Activated CD4-positive, alpha-beta T cell treated with anti-CD3 and anti-CD28 coated beads, Interleukin-2, amount 10 ng/mL, durations not matched to agents 24 days and 14 days (primary cell): ENCODE measurements around the gene MAPK8. TPM values are rescaled to one million over a fixed set of nuclear protein-coding genes. Genes with fewer than 3 reads are reported as not detected.

ENCODE experiments used
- DNase-seq: peaks from one replicate; pipeline ENCODE4 v3.0.0; 2022
- H3K27ac Mint-ChIP-seq: one replicate; pipeline ENCODE4 v1.8.0; 2022; ENCODE audit warnings: mild to moderate bottlenecking, mixed read lengths
- H3K27me3 Mint-ChIP-seq: one replicate; pipeline ENCODE4 v1.8.0; 2022; ENCODE audit warnings: mixed read lengths
- H3K36me3 Mint-ChIP-seq: one replicate; pipeline ENCODE4 v1.8.0; 2022; ENCODE audit warnings: low read depth, mild to moderate bottlenecking, mixed read lengths
- H3K4me1 Mint-ChIP-seq: one replicate; pipeline ENCODE4 v1.8.0; 2021; ENCODE audit warnings: mixed read lengths
- H3K4me3 Mint-ChIP-seq: one replicate; pipeline ENCODE4 v1.8.0; 2022; ENCODE audit warnings: mild to moderate bottlenecking, moderate library complexity, mixed read lengths
- H3K9me3 Mint-ChIP-seq: one replicate; pipeline ENCODE4 v1.8.0; 2021; ENCODE audit warnings: mixed read lengths
- intact Hi-C: fragments of 100-400 bp; cut with micrococcal nuclease; formaldehyde crosslinking; loops from one replicate; pipeline ENCODE4 v1.15.1; 2023
- total RNA-seq: library from RNA; stranded (reverse); gene quantifications from 2 replicates; pipeline ENCODE4 v1.2.3, GENCODE V29; 2022

The MAPK8 gene
- total RNA-seq, 1 donor from 2014 or later = 46.4 TPM

DNA sequence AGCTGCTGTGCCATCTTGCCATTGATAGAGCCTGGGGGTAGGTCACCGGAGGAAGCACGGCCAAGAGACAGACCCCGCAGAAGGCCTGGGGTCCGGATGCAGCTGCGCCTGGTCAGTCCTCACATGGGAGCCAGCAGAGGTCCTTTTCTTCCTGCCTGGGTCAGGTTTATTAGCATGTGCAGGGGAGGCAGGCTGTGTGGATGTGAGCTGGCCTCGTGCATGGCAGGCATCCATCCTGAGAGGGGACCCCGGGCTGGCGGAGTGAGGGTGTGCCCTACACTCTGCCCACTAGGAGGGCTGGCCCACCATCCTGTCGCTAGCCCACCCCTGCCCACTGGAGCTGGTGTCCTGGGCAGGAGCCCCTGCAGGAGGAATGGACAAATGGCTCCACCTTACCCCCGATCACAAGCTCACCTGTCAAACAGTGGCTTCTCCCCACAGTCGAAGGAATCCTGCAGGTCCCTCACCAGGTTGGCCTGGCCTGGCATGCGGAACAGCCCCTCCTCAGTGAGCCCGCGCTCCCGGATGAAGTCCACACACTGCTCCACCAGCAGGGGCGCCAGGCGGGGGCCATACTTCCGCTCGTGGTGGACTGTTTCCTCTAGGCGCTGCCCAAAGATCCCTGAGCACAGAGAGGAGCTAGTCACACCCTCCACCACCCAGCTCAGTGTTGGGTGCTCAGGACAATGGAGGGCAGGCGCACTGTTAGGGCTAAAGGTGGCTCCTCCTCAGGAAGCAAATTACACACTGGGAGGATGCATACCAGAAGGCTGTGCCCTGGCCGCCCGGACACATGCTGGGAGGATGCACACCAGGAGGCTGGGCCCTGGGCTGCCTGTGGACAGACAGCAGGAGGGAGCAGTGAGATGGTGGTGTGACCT lies 153.0 kb downstream of the MAPK8 start:
- no peaks in the 10 kb centered on the region for H3K36me3 Mint-ChIP-seq
- H3K4me1 Mint-ChIP-seq = no peaks in the 10 kb centered on the region
- H3K9me3 Mint-ChIP-seq = no peaks in the 10 kb centered on the region
- no peak overlapping the region for H3K4me3 Mint-ChIP-seq
- no peak for DNase-seq
- intact Hi-C loops = no loop called here
- peaks cover 1% of the 10 kb centered on the region for H3K27me3 Mint-ChIP-seq
- H3K27ac Mint-ChIP-seq = no peak overlapping the region

DNA sequence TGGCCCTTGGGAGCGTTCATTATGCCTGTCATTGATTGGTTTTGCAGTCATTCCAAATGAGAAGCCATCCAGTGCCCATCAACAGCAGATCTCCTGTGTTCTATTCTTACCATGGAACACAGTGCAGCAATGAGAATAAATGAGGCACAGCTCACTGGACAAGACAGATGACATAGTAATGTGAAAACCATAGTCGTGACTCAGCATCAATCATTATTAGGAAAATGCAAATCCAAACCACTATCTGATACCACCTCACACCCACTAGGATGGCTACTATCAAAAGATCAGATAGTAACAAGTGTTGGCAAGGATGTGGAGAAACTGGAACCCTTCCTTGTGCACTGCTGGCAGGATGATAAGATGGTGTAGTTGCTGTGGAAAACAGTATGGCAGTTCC lies 153.7 kb downstream of the MAPK8 start:
- H3K36me3 Mint-ChIP-seq = no peaks in the 10 kb centered on the region
- no peak overlapping the region for H3K4me3 Mint-ChIP-seq
- DNase-seq = no peak
- intact Hi-C loops = no loop called here
- no peaks in the 10 kb centered on the region for H3K9me3 Mint-ChIP-seq
- H3K27ac Mint-ChIP-seq = no peak overlapping the region
- no peaks in the 10 kb centered on the region for H3K4me1 Mint-ChIP-seq
- peaks cover 1% of the 10 kb centered on the region for H3K27me3 Mint-ChIP-seq

DNA sequence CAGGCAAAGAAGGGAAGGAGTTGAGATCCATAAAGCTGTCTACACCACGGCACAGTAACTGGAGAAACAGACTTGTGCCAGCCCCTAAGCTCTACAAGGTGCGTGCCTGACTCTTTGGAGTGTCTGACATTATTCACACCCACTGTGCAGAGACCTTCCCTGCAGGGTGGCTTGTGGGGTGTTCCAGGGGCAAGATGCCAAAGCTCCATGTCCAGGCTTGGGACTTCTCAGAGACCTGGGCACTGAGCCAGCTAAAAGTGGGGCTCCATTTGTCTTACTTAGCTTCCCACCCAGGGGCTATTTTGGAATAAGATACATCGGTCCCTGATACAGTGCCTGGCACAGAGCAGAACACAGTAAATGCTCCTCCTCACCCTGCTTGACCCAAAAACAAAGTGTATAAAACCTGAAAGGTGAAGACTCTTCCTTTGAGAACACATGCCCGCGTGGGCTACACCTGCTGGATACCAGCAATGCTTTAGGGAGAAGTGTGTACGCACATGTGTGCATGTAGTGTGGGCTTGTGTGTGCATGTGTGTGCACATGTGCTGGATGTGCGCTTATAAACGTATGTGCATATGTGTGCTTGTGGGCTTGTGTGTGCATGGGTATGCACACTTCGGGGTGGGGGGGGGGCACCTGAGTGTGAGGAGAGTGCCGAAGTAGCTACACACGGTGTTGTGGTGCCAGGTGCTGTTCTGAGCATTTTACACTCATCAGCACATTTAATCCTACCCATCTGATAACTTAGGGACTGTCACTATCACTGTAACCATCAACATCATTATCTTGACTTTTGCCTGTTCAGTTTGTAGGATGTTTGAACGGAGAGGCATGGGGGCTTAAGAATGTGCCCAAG lies 155.4 kb downstream of the MAPK8 start:
- Mint-ChIP-seq H3K9me3 (no peaks in the 10 kb centered on the region), H3K4me1 (no peaks in the 10 kb centered on the region), H3K27me3 (peaks cover 1% of the 10 kb centered on the region), H3K4me3 (no peak overlapping the region), H3K27ac (no peak overlapping the region), H3K36me3 (no peaks in the 10 kb centered on the region)
- intact Hi-C loops = no loop called here
- no peak for DNase-seq

DNA sequence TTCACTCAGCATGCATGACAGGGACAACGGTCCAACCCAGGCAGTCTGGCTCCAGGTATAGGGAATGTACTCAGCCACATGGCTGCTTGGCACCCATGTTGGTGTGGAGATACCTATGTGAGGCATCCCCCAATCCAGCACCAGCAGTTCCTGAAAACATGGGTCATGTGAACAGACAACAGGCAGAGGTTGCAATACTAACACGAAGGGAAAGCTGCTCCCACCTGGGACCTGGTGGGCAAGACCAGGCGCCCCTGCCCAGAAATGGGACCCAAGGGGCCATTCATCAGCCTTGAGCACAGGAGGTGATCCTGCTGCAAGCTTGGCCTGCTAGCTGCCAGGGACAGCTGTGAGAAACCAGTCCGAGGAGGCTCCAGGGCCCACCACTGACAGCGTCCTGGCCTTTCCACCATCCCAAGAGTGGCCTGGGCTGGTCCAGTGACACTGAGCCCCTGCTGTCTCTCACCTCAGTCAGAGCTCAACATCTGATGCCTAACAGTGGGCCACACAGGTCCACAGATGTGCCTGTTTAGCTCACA lies 156.1 kb downstream of the MAPK8 start:
- H3K27me3 Mint-ChIP-seq = peaks cover 1% of the 10 kb centered on the region
- H3K9me3 Mint-ChIP-seq = no peaks in the 10 kb centered on the region
- no peaks in the 10 kb centered on the region for H3K4me1 Mint-ChIP-seq
- no peaks in the 10 kb centered on the region for H3K36me3 Mint-ChIP-seq
- no peak for DNase-seq
- H3K4me3 Mint-ChIP-seq = no peak overlapping the region
- intact Hi-C loops = no loop called here
- H3K27ac Mint-ChIP-seq = no peak overlapping the region

DNA sequence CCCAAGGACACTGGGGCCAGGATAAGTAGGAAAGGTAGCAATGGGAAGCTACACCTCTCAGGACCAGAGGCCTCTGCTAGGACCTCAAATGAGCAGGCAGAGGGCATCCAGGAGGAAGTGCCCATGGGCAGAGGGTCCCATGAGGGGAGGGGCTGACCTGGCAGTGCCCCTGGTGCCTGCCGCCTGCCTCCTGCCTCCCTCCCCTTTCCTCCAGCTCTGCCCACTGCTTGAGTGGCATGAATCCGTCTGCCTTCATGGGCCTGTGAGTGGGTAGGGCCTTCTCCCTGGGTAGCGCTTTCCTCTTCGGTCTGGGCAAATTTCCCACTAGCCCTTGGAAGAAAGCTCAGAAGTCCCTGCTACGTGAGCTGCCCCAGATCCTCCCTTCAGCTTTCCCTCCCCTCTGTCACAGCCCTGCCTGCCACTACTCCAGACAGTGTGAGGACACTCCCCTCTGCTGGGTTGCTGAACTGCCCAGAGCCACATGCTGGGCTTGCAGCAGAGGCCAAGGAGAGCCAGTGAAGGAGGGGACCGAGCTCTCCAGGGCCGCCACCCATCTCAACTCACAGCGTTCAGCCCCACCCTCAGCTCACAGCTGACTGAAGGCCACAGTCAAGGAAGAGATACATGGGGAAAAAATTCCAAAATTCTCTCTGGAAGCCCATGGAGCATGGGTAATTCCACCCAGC lies 157.0 kb downstream of the MAPK8 start:
- Mint-ChIP-seq H3K36me3 (no peaks in the 10 kb centered on the region), H3K27ac (no peak overlapping the region), H3K9me3 (no peaks in the 10 kb centered on the region), H3K4me3 (no peak overlapping the region), H3K4me1 (no peaks in the 10 kb centered on the region), H3K27me3 (peaks cover 1% of the 10 kb centered on the region)
- intact Hi-C loops = no loop called here
- DNase-seq = no peak

DNA sequence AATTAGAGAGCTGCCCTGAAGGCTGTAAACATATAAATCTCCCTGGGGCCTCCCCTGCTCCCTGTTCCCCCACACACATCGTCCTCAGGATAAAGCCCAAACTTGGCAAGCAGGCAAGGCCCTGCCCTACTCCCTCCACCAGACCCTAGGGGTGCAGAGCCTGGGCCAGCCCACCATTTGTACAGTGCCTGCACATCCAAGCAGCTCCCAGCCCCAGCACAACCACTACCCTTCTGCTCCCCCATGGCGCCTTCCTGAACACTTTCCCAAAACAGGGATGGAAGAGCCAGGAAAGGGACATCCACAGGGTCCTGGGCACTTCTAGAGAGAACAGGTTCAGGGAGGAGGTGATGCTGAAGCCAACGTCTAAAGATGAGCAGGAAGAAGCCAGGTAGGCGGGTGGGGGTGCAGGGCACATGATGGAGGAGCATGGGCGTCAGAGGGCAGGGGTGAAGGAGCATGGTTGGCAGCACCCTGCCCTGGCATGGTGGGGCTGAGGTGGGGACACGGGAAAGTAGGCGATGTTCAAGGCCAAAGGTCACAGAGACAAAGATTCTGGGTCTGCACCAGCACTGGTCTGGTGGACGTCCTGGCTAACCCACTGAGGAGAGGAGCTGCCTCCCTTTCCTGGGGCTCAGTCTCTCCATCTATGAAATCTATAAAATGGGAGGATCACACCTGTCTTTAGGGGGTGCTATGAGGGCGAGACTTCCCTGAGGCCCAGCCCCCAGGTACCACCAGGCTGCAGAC lies 157.8 kb downstream of the MAPK8 start:
- Mint-ChIP-seq H3K9me3 (no peaks in the 10 kb centered on the region), H3K36me3 (no peaks in the 10 kb centered on the region), H3K27me3 (peaks cover 1% of the 10 kb centered on the region), H3K27ac (no peak overlapping the region), H3K4me3 (no peak overlapping the region), H3K4me1 (no peaks in the 10 kb centered on the region)
- DNase-seq = no peak
- intact Hi-C loops = no loop called here

DNA sequence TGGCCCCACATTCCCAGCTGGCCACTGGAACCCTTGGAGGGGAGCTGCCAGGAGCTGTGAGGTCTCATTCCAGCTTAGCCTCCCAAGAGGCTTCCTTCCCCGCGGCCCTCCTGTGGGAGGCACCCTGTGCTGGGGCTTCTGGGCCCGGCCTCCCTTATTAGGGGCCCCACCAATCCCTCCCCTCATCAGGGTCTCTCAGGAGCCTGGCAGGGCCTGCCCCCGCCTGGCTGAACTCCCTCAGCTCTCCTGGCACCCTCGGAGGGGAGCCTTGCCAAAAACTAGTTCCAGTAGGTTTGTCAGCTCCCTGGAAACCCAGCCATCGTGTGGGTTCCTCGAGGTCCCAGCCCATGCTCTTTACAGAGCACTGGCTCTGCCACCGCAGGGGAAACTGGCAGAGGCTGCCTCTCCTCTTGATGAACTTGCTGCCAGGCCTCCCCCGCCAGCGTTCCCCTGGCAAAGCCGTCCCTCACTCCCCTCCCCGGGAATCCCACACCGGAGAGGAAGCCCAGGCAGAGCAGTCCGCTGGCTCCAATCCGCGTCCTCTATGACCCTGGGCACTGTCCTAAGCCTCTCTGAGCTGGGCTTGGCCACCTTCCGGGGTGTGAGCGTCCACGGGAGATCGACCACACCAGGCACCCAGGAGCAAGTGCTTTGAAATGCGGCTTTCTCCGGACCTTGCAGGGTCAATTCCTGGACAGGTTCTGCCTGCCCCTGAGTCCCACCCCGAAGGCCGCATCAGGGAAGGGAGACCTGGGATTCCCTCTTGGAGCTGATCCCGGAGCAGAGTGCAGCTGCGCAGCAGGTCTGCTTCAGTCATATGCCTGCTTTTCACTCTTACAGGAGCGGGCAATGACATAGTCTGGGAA lies 158.6 kb downstream of the MAPK8 start:
- Mint-ChIP-seq H3K4me1 (no peaks in the 10 kb centered on the region), H3K9me3 (no peaks in the 10 kb centered on the region), H3K36me3 (no peaks in the 10 kb centered on the region), H3K4me3 (no peak overlapping the region), H3K27me3 (peaks cover 1% of the 10 kb centered on the region), H3K27ac (no peak overlapping the region)
- DNase-seq = no peak
- intact Hi-C loops = no loop called here

DNA sequence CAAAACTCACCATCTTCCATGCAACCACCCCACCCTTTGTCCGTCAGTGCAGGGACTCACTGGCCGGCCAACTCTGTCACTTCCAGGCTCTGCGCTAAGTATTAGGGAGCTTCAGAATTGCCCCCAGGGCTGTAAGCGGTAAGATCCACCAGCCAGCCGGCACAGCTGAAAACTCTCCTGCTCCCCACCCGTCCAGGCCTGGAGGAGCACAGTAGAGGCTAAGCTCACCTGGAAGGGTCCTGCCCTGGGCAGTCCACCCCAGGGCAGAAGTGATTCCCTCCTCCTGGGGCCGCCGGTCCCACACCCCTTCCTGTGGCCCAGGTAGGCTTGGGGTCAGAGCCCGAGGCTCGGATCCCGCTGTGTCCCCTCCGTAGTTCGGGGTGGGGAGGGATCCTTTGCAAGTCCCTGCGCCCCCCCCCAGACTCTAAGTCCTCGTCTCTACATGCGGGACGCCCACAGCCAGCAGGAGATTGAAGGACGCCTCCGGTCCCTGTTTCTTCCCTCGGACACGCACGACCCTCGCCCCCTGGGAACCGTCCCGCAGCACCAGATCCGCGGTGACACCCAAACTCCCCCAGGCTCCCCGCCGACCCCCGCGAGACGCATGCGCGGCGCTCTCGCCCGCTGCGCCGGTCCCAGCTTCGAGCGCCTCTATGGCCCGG lies 159.5 kb downstream of the MAPK8 start:
- no peaks in the 10 kb centered on the region for H3K9me3 Mint-ChIP-seq
- H3K27ac Mint-ChIP-seq = no peak overlapping the region
- H3K36me3 Mint-ChIP-seq = no peaks in the 10 kb centered on the region
- DNase-seq = no peak
- intact Hi-C loops = no loop called here
- H3K4me1 Mint-ChIP-seq = no peaks in the 10 kb centered on the region
- H3K27me3 Mint-ChIP-seq = no peaks in the 10 kb centered on the region
- H3K4me3 Mint-ChIP-seq = no peak overlapping the region

DNA sequence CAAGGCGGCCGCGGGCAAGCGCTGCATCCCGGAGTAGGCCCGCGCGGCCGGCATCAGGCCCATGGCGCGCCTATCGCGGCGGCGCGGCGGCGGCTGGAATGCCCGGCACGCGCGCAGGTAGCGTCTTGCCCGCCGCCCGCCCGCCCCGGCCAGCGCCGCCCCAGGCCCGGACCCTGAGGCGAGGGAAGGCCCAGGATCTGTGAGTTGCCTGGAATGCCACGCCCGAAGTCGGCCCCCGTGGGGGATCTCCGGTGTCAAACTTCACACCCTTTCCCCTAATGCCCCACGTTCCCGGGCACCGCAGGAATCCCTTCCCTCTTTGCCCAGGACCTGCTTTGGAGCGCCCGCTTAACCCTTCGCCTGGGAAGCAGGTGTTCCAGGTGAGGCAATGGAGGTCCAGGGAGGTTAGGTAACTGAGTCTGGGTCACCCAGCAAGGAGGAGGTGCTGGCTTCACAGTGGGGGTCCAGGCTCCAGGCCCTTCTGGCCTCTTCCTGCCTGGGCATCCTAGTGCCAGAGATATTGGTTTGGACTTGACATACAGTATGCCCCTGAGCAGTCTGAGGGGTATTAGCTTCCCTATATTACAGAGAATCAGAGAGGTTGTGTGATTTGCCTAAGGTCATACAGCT lies 160.2 kb downstream of the MAPK8 start:
- DNase-seq = no peak
- Mint-ChIP-seq H3K27ac (no peak overlapping the region), H3K9me3 (no peaks in the 10 kb centered on the region), H3K4me3 (no peak overlapping the region), H3K27me3 (no peaks in the 10 kb centered on the region), H3K36me3 (no peaks in the 10 kb centered on the region), H3K4me1 (no peaks in the 10 kb centered on the region)
- intact Hi-C loops = no loop called here

DNA sequence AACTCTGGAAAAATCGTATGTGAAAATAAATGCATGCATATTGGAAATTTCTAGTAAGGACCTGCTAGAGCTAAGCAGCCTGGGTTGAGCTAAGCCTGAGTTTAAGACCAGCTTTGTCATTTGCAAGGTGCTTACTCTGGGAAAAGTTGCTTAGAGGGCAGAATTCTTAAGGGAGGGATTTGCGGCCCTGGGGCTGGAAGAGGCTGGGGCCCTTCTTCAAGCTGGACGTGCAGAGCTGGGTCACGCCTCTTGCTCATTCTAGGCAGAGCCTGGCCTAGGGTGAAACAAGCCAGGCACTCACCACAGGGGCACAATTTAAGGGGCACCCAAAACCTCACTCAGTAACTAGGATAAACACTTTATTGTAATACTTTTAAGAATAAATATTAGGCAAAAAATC lies 161.2 kb downstream of the MAPK8 start:
- no peaks in the 10 kb centered on the region for H3K36me3 Mint-ChIP-seq
- DNase-seq = no peak
- H3K27ac Mint-ChIP-seq = no peak overlapping the region
- no peak overlapping the region for H3K4me3 Mint-ChIP-seq
- no peaks in the 10 kb centered on the region for H3K27me3 Mint-ChIP-seq
- no peaks in the 10 kb centered on the region for H3K4me1 Mint-ChIP-seq
- intact Hi-C loops = no loop called here
- H3K9me3 Mint-ChIP-seq = no peaks in the 10 kb centered on the region

DNA sequence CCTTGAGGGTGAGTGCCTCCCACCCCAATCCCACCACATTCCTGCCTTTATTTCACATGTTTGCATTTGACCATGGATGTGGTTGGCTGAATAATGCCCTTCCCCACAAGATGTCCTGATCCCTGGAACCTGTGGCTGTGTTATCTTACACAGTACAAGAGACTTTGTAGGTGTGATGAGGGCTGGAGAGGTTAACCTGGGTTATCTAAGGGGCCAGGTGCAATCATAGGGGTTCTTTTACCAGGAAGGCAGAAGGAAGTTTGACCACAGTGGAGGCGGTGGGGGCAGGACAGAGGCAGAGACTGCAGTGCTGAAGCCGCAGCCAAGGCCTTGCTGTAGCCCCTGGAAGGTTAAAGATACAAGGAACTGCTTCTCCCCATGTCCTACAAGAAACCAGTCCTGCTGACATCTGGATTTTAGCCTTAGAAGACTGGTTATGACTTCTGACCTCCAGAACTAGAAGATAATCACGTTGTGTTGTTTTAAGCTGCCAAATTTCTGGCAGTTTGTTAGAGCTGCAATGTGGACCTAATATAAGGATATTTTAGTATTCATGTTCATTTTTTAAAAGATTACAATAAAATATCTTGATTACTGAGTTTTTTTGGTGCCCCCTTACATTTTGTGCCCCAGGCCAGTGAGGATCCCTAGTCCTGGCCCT lies 161.8 kb downstream of the MAPK8 start:
- Mint-ChIP-seq H3K9me3 (no peaks in the 10 kb centered on the region), H3K36me3 (no peaks in the 10 kb centered on the region), H3K4me3 (no peak overlapping the region), H3K27me3 (no peaks in the 10 kb centered on the region), H3K27ac (no peak overlapping the region), H3K4me1 (no peaks in the 10 kb centered on the region)
- intact Hi-C loops = no loop called here
- no peak for DNase-seq
